Lung (tissue), 12 donors: ENCODE data around the gene RPL21. TPM values are rescaled to one million over a fixed set of nuclear protein-coding genes. Genes with fewer than 3 reads are reported as not detected.
A peak's percentile ranks its signal among the peaks of the same experiment; 100 is the strongest.

Experiments
- ATAC-seq: fragments of 200-7000 bp; cut with Tn5 transposase; one replicate; pipeline ENCODE4 v1.9.1; 2020; ENCODE audit warnings: moderate number of reproducible peaks; ENCODE audit not compliant: insufficient read depth, low FRiP score
- DNase-seq, 3 donors: peaks; one replicate each; pipeline ENCODE4 v3.0.0-alpha.2; 2013 to 2017
- H3K27ac ChIP-seq, 2 donors: one replicate each; pipeline ENCODE4 v1.5.1; 2013; ENCODE audit warnings: mild to moderate bottlenecking in 2 of 2, moderate library complexity in 2 of 2, control low read depth in 1 of 2, inconsistent platforms in 1 of 2, low read depth in 1 of 2, low read length in 1 of 2
- H3K27me3 ChIP-seq, 3 donors: one replicate each; pipeline ENCODE4 v1.5.1; 2013; ENCODE audit warnings: low read length in 2 of 3; ENCODE audit not compliant: control insufficient read depth in 3 of 3, insufficient read depth in 3 of 3
- H3K36me3 ChIP-seq, 4 donors: one replicate each; pipeline ENCODE4 v1.5.1; 2013; ENCODE audit warnings: low read length in 4 of 4, mild to moderate bottlenecking in 1 of 4, moderate library complexity in 1 of 4; ENCODE audit not compliant: control insufficient read depth in 4 of 4, insufficient read depth in 4 of 4
- H3K4me1 ChIP-seq, 5 donors: one replicate each; pipeline ENCODE4 v1.5.1; 2013; ENCODE audit warnings: low read length in 5 of 5, mild to moderate bottlenecking in 2 of 5, moderate library complexity in 1 of 5; ENCODE audit not compliant: control insufficient read depth in 5 of 5, insufficient read depth in 5 of 5
- H3K4me3 ChIP-seq: one replicate; pipeline ENCODE4 v1.5.1; 2013; ENCODE audit warnings: mild to moderate bottlenecking, control low read depth, moderate library complexity
- H3K9ac ChIP-seq, 2 donors: one replicate each; pipeline ENCODE4 v1.5.1; 2013; ENCODE audit warnings: low read length in 2 of 2, control low read depth in 1 of 2; ENCODE audit not compliant: insufficient read depth in 1 of 2
- H3K9me3 ChIP-seq, 4 donors: one replicate each; pipeline ENCODE4 v1.5.1; 2013; ENCODE audit warnings: low read length in 3 of 4, mild to moderate bottlenecking in 1 of 4, moderate library complexity in 1 of 4; ENCODE audit not compliant: control insufficient read depth in 4 of 4, insufficient read depth in 3 of 4
- WGBS, 2 donors: extraction: QIAGEN DNeasy Blood & Tissue Kit; methylation state at CpG; one replicate each; pipeline ENCODE4 v1.1.7; 2013; 5-methylcytosine and 5-hydroxymethylcytosine counted together
- polyA plus RNA-seq, 2 donors: library from polyadenylated mRNA; stranded (reverse); fragments of 200-250 nt; gene quantifications; one replicate each; pipeline ENCODE4 v1.2.1, GENCODE V29; 2013
- total RNA-seq, 2 donors: library from RNA; depleted of rRNA in 1 of 2; stranded (reverse); fragments of >200 nt in 1 of 2; gene quantifications; one replicate each; pipeline ENCODE4 v1.2.1, GENCODE V29; 2014 to 2021
- TF ChIP-seq, protein P1 (sequence below): IDR thresholded peaks from 2 replicates; pipeline ENCODE4 v1.5.1; 2012; ENCODE audit warnings: mild to moderate bottlenecking; ENCODE audit errors: control extremely low read depth, extremely low read depth
- donor health status: control.
- donor health status: control.
- donor health status: Bipolar disorder and iron deficiency.
- donor health status: healthy.
- donor health status: DM: yes; HTN: yes; CAD: no.

The RPL21 gene
- total and polyA plus RNA-seq, 4 donors = 796 to 1,951 (median 915) TPM

DNA sequence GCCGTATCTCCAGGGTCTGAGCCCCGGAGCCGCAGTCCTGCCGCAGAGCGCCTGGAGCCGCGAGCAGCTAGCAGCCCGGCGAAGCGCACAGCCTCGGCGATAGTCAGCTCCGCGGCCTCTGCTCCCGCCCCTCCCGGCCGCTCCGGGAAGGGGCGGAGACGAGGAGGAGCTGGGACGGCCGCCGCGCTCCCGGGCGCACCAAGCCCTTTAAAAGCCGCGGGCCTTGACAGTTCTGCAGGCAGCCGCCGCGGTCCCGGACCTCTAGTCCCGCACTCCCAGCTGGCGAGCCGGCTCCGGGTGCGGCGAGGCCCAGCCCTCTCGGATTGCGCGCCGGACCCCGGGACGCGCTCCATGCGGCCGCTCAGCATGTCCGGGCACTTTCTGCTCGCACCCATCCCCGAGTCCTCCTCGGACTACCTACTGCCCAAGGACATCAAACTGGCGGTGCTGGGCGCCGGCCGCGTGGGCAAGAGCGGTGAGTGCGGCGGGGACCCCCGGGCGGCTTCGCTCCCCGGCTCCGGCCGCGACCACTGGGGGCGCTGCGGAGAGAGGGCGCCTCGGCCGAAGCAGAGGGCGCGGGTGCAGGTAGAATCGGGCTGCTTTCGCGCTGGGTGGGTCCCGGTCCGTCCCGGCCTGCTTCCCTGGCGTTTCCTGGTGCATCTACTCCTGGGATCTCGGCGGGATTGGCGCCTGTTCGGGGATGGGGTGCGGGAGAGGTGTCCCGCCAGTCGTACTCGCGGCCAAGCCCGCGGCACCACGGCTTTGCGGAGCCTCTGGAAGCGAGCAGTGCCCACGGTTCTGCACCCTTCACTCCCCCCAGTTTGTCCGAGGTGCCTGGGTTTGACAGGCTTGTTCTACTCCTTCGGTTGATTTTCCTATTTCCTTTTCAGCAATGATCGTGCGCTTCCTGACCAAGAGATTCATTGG is 19.5 kb downstream of the RPL21 start, which contains the start of gene RASL11A:
Gene RASL11A, plus strand, starts transcription at position 237 of the 927 bp plus-strand sequence. Its CDS starts 115 bp downstream, at position 352.
- TF ChIP-seq, protein P1, sequence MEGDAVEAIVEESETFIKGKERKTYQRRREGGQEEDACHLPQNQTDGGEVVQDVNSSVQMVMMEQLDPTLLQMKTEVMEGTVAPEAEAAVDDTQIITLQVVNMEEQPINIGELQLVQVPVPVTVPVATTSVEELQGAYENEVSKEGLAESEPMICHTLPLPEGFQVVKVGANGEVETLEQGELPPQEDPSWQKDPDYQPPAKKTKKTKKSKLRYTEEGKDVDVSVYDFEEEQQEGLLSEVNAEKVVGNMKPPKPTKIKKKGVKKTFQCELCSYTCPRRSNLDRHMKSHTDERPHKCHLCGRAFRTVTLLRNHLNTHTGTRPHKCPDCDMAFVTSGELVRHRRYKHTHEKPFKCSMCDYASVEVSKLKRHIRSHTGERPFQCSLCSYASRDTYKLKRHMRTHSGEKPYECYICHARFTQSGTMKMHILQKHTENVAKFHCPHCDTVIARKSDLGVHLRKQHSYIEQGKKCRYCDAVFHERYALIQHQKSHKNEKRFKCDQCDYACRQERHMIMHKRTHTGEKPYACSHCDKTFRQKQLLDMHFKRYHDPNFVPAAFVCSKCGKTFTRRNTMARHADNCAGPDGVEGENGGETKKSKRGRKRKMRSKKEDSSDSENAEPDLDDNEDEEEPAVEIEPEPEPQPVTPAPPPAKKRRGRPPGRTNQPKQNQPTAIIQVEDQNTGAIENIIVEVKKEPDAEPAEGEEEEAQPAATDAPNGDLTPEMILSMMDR = peak; percentile 39
- Histone ChIP-seq H3K27me3 (peaks cover 0 to 2% (median 0%) of the 10 kb centered on the region in 3 donors), H3K4me3 (peak within 1 kb of the TSS; percentile 82), H3K27ac (peak within 1 kb of the TSS; percentile 86 to 89), H3K9me3 (peaks cover 0 to 3% (median 0%) of the 10 kb centered on the region in 4 donors), H3K4me1 (peaks cover 6 to 24% (median 13%) of the 10 kb centered on the region in 5 donors), H3K36me3 (peaks cover 0 to 3% (median 0%) of the 10 kb centered on the region in 4 donors), H3K9ac (peak within 1 kb of the TSS in 1 of 2 donors; percentile 68)
- WGBS, 2 donors = 0 to 1% methylated on average over 82 to 99 of the region's 99 CpGs
- ATAC-seq (peak; percentile 93), DNase-seq (peak; percentile 81 to 89 (median 83))

DNA sequence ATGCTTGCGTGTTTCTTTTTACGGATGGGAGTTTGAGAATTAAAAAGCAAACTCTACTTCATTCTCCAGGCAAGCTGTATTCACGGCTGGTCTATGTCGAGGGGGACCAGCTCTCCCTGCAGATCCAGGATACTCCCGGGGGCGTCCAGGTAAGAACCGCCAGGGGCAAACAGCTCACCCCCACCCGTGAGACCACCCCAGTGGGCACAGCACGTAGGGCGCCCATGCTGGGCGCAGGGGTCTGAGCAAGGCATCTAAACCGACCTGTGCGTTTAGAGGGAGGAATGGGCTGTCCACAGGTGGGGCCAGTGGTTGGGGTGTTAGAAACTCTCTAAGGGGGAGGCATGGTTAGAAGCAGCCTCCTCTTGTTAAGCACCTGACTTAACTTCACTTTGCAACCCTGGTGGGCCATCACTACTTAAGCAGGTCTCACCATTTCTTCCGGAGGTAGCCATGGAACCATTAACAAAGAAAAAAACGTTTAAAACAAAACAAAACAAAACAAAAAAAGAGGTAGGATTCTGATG is 20.3 kb downstream of the RPL21 start:
- Histone ChIP-seq H3K27me3 (peaks cover 0 to 2% (median 0%) of the 10 kb centered on the region in 3 donors), H3K9ac (no peak overlapping the region), H3K27ac (peak overlapping the region; percentile 11 to 72), H3K4me3 (peak overlapping the region; percentile 82), H3K36me3 (peaks cover 0 to 3% (median 0%) of the 10 kb centered on the region in 4 donors), H3K4me1 (peaks cover 6 to 28% (median 13%) of the 10 kb centered on the region in 5 donors), H3K9me3 (peaks cover 0 to 3% (median 0%) of the 10 kb centered on the region in 4 donors)
- ATAC-seq = no peak
- 42 to 48% methylated on average over 15 of the region's 15 CpGs for WGBS, 2 donors
- DNase-seq = no peak
- TF ChIP-seq, protein P1 = no peak

DNA sequence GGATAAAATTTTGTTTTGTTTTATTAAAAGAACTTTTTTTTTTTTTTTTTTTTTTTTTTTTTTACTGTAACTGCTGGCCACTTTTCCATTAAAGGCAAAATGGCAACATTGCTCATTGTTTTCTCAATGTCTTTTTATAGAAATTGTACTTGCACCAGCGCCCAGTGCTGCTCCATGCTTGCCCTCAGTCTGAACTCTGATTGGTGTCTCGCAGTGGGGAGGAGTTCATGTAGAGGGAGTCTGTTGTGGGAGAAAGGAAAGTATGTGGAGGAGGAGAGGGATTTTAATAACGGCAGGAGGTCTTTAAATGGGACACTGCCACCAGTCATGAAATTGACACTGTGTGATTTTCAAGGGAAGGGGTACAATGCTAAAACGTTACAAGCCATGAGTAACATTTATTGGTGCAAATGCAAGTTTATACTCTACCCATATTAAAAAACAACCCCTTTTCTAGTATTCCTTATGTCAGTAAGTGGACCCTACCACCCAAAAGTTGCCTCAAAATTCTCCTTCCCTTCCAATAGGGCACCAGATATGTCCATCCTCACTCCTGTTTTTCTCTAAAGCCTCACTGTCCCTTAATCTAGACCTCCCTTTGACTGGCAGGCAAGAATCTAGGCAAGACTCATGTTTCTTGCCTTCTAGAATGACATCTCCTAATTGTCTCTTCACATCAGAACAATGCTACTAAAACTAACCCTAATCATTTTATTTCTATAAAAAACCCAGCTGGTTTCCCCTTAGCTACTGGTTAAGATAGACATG is 22.5 kb downstream of the RPL21 start:
- H3K4me3 ChIP-seq = no peak overlapping the region
- H3K36me3 ChIP-seq = peaks cover 0 to 3% (median 0%) of the 10 kb centered on the region in 4 donors
- ATAC-seq (no peak), DNase-seq (peak in 2 of 3 donors; percentile 36 to 39)
- peaks cover 4 to 28% (median 13%) of the 10 kb centered on the region in 5 donors for H3K4me1 ChIP-seq
- TF ChIP-seq, protein P1 = no peak
- H3K9ac ChIP-seq = no peak overlapping the region
- peaks cover 0 to 2% (median 0%) of the 10 kb centered on the region in 3 donors for H3K27me3 ChIP-seq
- no peak overlapping the region for H3K27ac ChIP-seq
- 78 to 80% methylated on average over 4 of the region's 4 CpGs for WGBS, 2 donors
- peaks cover 0 to 3% (median 0%) of the 10 kb centered on the region in 4 donors for H3K9me3 ChIP-seq
